ENCODE data around the gene CEP44.

Gene CEP44

GRCh38 chr4:174277433-174277832, 6.3 kb upstream of the CEP44 start:
- TF ChIP-seq CTCF (IDR thresholded peaks at IDR 0.05; ENCODE audit: low read depth, low read length) = no peak

GRCh38 chr4:174278467-174278866, 5.2 kb upstream of the CEP44 start:
- DNase-seq (ENCODE audit: extremely low read depth, low read depth) = no peak
- no peak for TF ChIP-seq CTCF (IDR thresholded peaks at IDR 0.05; ENCODE audit: low read depth, low read length)

More at GRCh38 chr4:174277433-174277832, 6.3 kb upstream of the CEP44 start:
- no peak for DNase-seq (ENCODE audit: extremely low read depth, low read depth)

GRCh38 chr4:174279433-174280155, 4.1 kb upstream of the CEP44 start:
- TF ChIP-seq CTCF (IDR thresholded peaks at IDR 0.05; ENCODE audit: low read depth, low read length) = no peak
- no peak for DNase-seq (ENCODE audit: extremely low read depth, low read depth)

- DNase-seq (ENCODE audit: extremely low read depth, low read depth) = no peak
- no peak for TF ChIP-seq CTCF (IDR thresholded peaks at IDR 0.05; ENCODE audit: low read depth, low read length)
Observed at GRCh38 chr4:174281182-174281737, 2.5 kb upstream of the CEP44 start.

- TF ChIP-seq CTCF (IDR thresholded peaks at IDR 0.05; ENCODE audit: low read depth, low read length) = no peak
- DNase-seq (ENCODE audit: extremely low read depth, low read depth) = no peak
Observed at GRCh38 chr4:174281901-174282300, 1.8 kb upstream of the CEP44 start.

- peak; percentile 81 for DNase-seq (ENCODE audit: extremely low read depth, low read depth)
- TF ChIP-seq CTCF (IDR thresholded peaks at IDR 0.05; ENCODE audit: low read depth, low read length) = no peak
Observed at GRCh38 chr4:174282836-174283506, 740 bp upstream of the CEP44 start.

- TF ChIP-seq CTCF (IDR thresholded peaks at IDR 0.05; ENCODE audit: low read depth, low read length) = no peak
- no peak for DNase-seq (ENCODE audit: extremely low read depth, low read depth)
Observed at GRCh38 chr4:174284487-174284886, 776 bp downstream of the CEP44 start.

Measured in AG09319 (cell line).